Fibroblast of lung (primary cell): ENCODE data around the gene LEFTY2. TPM values are rescaled to one million over a fixed set of nuclear protein-coding genes. Genes with fewer than 3 reads are reported as not detected.

Experiments used
- DNase-seq, 2 donors: peaks; one replicate each; pipeline versions ENCODE4 v3.0.0 to v3.0.0-alpha.2; 2010; ENCODE audit warnings: low read depth in 2 of 2
- H2AFZ ChIP-seq: 2 replicates; pipeline ENCODE4 v1.5.1; 2012; ENCODE audit warnings: low read length, control low read depth, inconsistent platforms
- H3K27ac ChIP-seq: 2 replicates; pipeline ENCODE4 v1.5.1; 2011; ENCODE audit warnings: low read length, control low read depth; ENCODE audit not compliant: insufficient read depth
- H3K27me3 ChIP-seq: 2 replicates; pipeline ENCODE4 v1.5.1; 2011; ENCODE audit warnings: mild to moderate bottlenecking, low read length; ENCODE audit not compliant: control insufficient read depth, insufficient read depth
- H3K36me3 ChIP-seq: 2 replicates; pipeline ENCODE4 v1.5.1; 2011; ENCODE audit warnings: low read length; ENCODE audit not compliant: control insufficient read depth, insufficient read depth
- H3K4me1 ChIP-seq: 2 replicates; pipeline ENCODE4 v1.5.1; 2011; ENCODE audit warnings: low read length; ENCODE audit not compliant: control insufficient read depth, insufficient read depth; ENCODE audit errors: extremely low read depth
- H3K4me2 ChIP-seq: 2 replicates; pipeline ENCODE4 v1.5.1; 2011; ENCODE audit warnings: low read length, control low read depth; ENCODE audit not compliant: insufficient read depth; ENCODE audit errors: extremely low read depth
- H3K4me3 ChIP-seq, 4 experiments: fragments of 200-600 bp in 1 of 4; sonication (generic) in 1 of 4; replicated peaks in 1 of 4; 2 replicates each; pipeline ENCODE4 v1.5.1; 2011 to 2016; ENCODE audit warnings: low read length in 4 of 4, low read depth in 3 of 4, mild to moderate bottlenecking in 3 of 4, control low read depth in 2 of 4, inconsistent platforms in 1 of 4, mixed read lengths in 1 of 4; ENCODE audit not compliant: insufficient read depth in 1 of 4; ENCODE audit errors: control extremely low read depth in 1 of 4
- H3K79me2 ChIP-seq: 2 replicates; pipeline ENCODE4 v1.5.1; 2012; ENCODE audit warnings: mild to moderate bottlenecking, low read length, inconsistent platforms; ENCODE audit not compliant: control insufficient read depth, insufficient read depth
- H3K9ac ChIP-seq: 2 replicates; pipeline ENCODE4 v1.5.1; 2011; ENCODE audit warnings: mild to moderate bottlenecking, low read length, control low read depth; ENCODE audit not compliant: insufficient read depth
- H3K9me3 ChIP-seq: 2 replicates; pipeline ENCODE4 v1.5.1; 2012; ENCODE audit warnings: low read depth, low read length; ENCODE audit not compliant: control insufficient read depth, insufficient read depth
- H4K20me1 ChIP-seq: 2 replicates; pipeline ENCODE4 v1.5.1; 2011; ENCODE audit warnings: low read length; ENCODE audit not compliant: control insufficient read depth, insufficient read depth; ENCODE audit errors: extremely low read depth
- EZH2 ChIP-seq: IDR thresholded peaks from 2 replicates; pipeline ENCODE4 v1.5.1; 2012; ENCODE audit warnings: low read length, control low read depth, mild to moderate bottlenecking; ENCODE audit errors: missing control alignments
- polyA plus RNA-seq, 2 donors: library from polyadenylated mRNA; depleted of rRNA in 1 of 2; stranded (reverse) in 1 of 2; unstranded in 1 of 2; fragments of >200 nt; gene quantifications; 2 replicates each; pipeline ENCODE4 v1.2.1, GENCODE V29; 2011 to 2012; ENCODE audit warnings: missing spikeins in 1 of 2
- total RNA-seq: library from RNA; depleted of rRNA; stranded (reverse); fragments of >200 nt; gene quantifications from 2 replicates; pipeline ENCODE4 v1.2.1, GENCODE V29; 2014
- TF ChIP-seq, protein P1 (sequence below), 2 donors: IDR thresholded peaks in 1 of 2; conservative IDR thresholded peaks in 1 of 2; 1 replicate in 1 of 2; 2 replicates in 1 of 2; pipeline ENCODE4 v1.5.1; 2011 to 2012; ENCODE audit warnings: low read length in 2 of 2, control low read depth in 1 of 2, inconsistent platforms in 1 of 2, low read depth in 1 of 2, mild to moderate bottlenecking in 1 of 2

Gene LEFTY2
- total and polyA plus RNA-seq, 2 donors (not counting 1 experiment from before 2014, with no cell fraction given) = not detected

DNA sequence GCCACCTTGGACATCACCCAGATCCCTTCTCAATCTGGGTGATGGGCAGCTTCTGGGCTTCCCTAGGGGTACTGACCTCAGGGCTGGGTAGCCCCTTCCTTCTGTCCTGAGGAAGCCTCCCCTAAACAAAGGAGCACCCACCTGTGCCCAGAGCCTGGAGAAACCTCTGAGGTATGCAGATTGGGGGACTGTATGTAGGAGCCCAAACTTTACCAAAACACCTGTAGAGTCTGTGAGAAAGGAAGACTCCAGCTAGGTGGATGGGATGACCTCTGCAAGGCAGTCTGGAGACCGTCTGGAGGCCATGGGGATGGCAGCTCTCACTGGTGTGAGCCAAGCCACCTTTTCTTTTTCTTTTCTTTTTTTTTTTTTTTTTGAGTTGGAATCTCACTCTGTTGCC lies 13.7 kb upstream of the LEFTY2 start:
- Histone ChIP-seq H3K27ac (no peak overlapping the region), H3K9ac (no peak overlapping the region), H3K4me3 (no peak overlapping the region), H3K9me3 (no peaks in the 10 kb centered on the region), H4K20me1 (no peaks in the 10 kb centered on the region), H3K36me3 (no peaks in the 10 kb centered on the region), H3K4me1 (no peaks in the 10 kb centered on the region), H3K27me3 (no peaks in the 10 kb centered on the region), H3K79me2 (no peaks in the 10 kb centered on the region), H3K4me2 (no peak overlapping the region), H2AFZ (no peak overlapping the region)
- DNase-seq = no peak
- TF ChIP-seq EZH2 = no peak
- TF ChIP-seq, protein P1, sequence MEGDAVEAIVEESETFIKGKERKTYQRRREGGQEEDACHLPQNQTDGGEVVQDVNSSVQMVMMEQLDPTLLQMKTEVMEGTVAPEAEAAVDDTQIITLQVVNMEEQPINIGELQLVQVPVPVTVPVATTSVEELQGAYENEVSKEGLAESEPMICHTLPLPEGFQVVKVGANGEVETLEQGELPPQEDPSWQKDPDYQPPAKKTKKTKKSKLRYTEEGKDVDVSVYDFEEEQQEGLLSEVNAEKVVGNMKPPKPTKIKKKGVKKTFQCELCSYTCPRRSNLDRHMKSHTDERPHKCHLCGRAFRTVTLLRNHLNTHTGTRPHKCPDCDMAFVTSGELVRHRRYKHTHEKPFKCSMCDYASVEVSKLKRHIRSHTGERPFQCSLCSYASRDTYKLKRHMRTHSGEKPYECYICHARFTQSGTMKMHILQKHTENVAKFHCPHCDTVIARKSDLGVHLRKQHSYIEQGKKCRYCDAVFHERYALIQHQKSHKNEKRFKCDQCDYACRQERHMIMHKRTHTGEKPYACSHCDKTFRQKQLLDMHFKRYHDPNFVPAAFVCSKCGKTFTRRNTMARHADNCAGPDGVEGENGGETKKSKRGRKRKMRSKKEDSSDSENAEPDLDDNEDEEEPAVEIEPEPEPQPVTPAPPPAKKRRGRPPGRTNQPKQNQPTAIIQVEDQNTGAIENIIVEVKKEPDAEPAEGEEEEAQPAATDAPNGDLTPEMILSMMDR (conservative IDR thresholded peaks at IDR 0.05 in 1 of 2, IDR thresholded peaks at IDR 0.05 in 1 of 2; ENCODE audit: low read depth in 1 of 2, low read length in 2 of 2) = no peak

DNA sequence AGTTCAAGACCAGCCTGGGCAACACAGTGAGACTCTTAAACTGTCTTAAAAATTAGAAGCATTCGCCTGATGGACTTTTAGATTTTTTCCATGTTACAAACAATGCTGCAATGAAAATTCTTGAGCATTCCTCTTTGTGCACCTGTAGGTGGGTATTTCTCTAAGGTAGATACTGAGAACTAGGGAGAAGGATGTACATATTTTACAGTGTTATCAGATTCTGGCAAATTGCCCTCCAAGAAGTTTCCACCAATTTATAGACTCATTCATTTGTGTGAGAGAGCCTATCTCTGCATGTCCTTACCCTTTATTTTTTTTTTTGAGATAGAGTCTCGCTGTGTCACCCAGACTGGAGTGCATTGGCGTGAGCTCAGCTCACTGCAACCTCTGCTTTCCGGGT lies 12.3 kb upstream of the LEFTY2 start:
- no peaks in the 10 kb centered on the region for H3K36me3 ChIP-seq
- H3K4me2 ChIP-seq = no peak overlapping the region
- no peak overlapping the region for H3K4me3 ChIP-seq
- no peak overlapping the region for H3K27ac ChIP-seq
- H3K9ac ChIP-seq = no peak overlapping the region
- no peaks in the 10 kb centered on the region for H4K20me1 ChIP-seq
- DNase-seq = no peak
- H3K79me2 ChIP-seq = no peaks in the 10 kb centered on the region
- H3K27me3 ChIP-seq = peaks cover 7% of the 10 kb centered on the region
- no peaks in the 10 kb centered on the region for H3K9me3 ChIP-seq
- TF ChIP-seq EZH2 = no peak
- TF ChIP-seq, protein P1 (conservative IDR thresholded peaks at IDR 0.05 in 1 of 2, IDR thresholded peaks at IDR 0.05 in 1 of 2; ENCODE audit: low read depth in 1 of 2, low read length in 2 of 2) = no peak
- no peak overlapping the region for H2AFZ ChIP-seq
- H3K4me1 ChIP-seq = no peaks in the 10 kb centered on the region

DNA sequence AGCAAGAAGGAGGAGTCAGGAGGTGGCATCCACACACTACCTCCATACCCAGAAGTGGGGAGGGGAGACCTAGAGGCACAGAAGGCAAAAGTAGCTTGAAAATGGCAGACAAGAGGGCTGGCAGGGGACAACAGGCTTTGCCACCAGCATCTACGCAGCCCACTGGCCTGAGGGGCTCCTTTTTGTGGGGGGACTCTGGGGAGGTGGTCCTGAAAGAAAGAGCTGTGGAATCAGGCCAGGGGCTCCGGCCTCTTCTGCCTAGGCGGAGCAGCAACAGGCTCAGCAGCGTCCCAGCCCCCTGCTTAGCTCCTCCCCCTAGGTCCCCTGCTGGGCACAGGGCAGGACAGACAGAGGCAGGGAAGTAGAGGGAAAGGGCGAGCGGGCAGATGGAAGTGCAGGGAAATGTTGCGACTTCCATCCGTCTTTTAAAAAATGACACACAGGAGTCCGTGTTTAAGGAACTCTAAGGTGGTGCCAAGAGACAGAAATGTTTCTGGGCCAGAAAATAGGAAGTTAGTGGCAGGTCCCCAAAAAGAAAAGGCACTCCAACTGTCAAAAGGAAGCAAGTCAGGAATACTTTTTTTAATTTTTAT lies 10.0 kb upstream of the LEFTY2 start:
- Histone ChIP-seq H2AFZ (no peak overlapping the region), H4K20me1 (no peaks in the 10 kb centered on the region), H3K9me3 (no peaks in the 10 kb centered on the region), H3K27me3 (peaks cover 11% of the 10 kb centered on the region), H3K4me2 (no peak overlapping the region), H3K36me3 (no peaks in the 10 kb centered on the region), H3K4me1 (no peaks in the 10 kb centered on the region), H3K27ac (no peak overlapping the region), H3K9ac (no peak overlapping the region), H3K79me2 (no peaks in the 10 kb centered on the region), H3K4me3 (no peak overlapping the region)
- DNase-seq = no peak
- TF ChIP-seq, protein P1 (conservative IDR thresholded peaks at IDR 0.05 in 1 of 2, IDR thresholded peaks at IDR 0.05 in 1 of 2; ENCODE audit: low read depth in 1 of 2, low read length in 2 of 2) = no peak
- TF ChIP-seq EZH2 = no peak
